ENCODE measurements around the gene EPN2.

Gene EPN2

DNA sequence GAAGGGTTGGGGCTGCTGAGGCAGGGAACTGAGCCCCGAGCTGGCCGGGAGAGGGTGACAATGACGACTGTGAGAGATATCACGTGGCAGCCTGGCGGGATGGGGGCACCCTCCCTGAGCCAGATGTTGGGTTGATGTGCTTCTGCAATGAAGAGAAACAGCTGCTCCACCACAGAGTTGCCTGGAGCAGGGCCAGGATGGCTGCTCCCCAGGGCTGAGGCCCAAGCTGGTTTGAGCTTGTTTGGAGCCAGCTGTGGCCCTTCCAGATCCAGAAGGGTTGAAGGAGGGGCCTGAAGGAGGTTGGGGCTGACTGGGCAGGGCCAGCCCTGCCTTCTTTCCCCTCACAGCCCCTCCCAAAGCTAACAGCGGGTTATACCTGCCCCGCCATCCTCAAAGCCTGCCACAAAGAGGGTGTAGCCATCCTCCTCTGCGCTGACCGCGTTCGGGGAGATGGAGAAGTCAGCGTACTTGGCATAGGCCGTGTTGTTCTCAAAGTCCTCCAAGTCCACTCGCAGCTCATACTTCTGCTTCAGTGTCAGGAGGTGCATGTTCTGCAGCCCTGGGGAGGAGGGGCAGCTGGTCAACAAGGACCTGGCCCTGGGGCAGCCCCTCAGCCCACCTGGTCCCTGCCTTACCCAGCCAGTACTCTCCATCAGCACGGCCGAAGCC, 147.7 kb downstream of the EPN2 start:
- no peak for DNase-seq
- no peak for ATAC-seq (replicated peaks)
- Mint-ChIP-seq H3K4me3 (no peak overlapping the region), H3K27ac (peak overlapping the region; percentile 29 to 78), H3K27me3 (no peaks in the 10 kb centered on the region), H3K4me1 (ENCODE audit: low read depth in 2 of 2) (peaks cover 12 to 18% of the 10 kb centered on the region in 2 donors), H3K9me3 (no peaks in the 10 kb centered on the region), H3K36me3 (ENCODE audit: insufficient read depth) (peaks cover 13% of the 10 kb centered on the region)

DNA sequence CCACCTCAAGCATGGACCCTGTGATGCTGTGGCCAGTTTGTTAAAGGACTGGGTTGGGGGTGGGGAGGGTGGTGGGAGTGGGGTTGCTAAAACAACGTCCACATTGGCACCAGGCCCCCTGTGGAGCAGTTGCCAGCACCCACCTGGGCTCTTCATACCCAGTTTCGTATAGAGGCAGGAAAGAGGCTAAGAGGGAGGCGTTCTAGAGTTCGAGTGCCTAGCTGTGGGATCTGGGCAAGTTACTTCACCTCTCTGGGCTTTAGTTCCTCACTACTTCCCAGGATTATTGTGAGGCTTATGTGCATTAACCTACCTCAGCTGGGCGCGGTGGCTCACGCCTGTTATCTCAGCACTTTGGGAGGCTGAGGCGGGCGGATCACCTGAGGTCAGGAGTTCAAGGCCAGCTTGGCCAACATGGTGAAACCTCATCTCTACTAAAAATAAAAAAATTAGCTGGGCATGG, 148.4 kb downstream of the EPN2 start:
- peaks cover 12 to 18% of the 10 kb centered on the region in 2 donors for H3K4me1 Mint-ChIP-seq (ENCODE audit: low read depth in 2 of 2)
- no peaks in the 10 kb centered on the region for H3K9me3 Mint-ChIP-seq
- no peak overlapping the region for H3K27ac Mint-ChIP-seq
- H3K36me3 Mint-ChIP-seq (ENCODE audit: insufficient read depth), result peaks cover 13% of the 10 kb centered on the region
- ATAC-seq (replicated peaks) (no peak), DNase-seq (no peak)
- H3K4me3 Mint-ChIP-seq, result no peak overlapping the region
- no peaks in the 10 kb centered on the region for H3K27me3 Mint-ChIP-seq

All from effector memory CD8-positive, alpha-beta T cell (primary cell).